RWPE1 (cell line): ENCODE data around the gene NAIF1.

ENCODE experiments used
- CTCF ChIA-PET: fragments of 350-600 bp; sonication (Branson Sonifier 250); formaldehyde crosslinking; extraction: SDS; loops from one replicate; lab custom pipeline; 2021; lab: Yijun Ruan, JAX
- POLR2A ChIA-PET: fragments of 400-600 bp; formaldehyde crosslinking; extraction: SDS; loops from one replicate; lab custom pipeline; 2020; ENCODE audit warnings: antibody characterized with exemption; ENCODE audit not compliant: low non-redundant PET; lab: Yijun Ruan, JAX
- DNase-seq: peaks from one replicate; pipeline ENCODE4 v3.0.0; 2012; ENCODE audit warnings: low spot score
- H3K27ac ChIP-seq: fragments of 450-650 bp; 2 replicates; pipeline ENCODE4 v1.5.1; 2017
- TF ChIP-seq, protein P1 (sequence below): fragments of 450-650 bp; conservative IDR thresholded peaks from 2 replicates; pipeline ENCODE4 v1.5.1; 2017; ENCODE audit warnings: low read depth, mild to moderate bottlenecking

The NAIF1 gene

DNA sequence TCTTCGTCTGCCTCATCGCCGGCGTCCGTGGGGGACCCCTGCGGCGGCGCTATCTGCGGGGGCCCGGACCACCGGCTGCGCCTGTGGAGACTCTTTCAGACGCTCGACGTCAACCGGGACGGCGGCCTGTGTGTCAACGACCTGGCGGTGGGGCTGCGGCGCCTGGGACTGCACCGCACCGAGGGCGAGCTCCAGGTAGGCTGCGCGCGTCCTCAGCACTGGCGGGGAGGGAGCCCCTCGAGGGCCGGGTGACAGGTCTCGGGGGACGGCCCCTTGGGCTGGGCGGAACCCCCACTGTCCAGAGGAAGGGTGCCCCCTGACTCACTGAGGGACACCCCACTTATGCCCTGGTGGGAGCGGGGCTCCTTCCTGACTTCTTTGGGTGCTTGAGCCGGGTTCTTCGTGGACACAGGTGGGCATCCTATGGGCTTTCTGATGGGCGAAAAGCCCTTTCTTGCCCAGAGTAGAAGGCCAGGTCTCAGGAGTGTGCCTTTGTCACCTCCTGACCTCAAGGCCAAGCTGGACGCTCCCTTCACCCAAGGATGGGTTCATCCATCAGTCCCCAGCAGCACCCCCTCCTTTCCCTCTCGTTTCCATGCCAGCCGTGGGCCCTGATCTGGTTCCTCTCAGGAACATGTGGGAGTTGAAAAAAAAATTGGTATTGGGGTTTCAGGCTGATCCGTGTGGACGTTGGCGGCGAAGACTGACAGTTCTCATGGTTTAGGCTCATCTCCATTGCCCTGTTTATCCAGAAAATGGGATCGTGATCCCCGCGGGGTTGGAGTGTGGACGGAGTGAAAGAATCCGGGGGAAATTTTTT lies 1.5 kb upstream of the NAIF1 start:
- TF ChIP-seq, protein P1, sequence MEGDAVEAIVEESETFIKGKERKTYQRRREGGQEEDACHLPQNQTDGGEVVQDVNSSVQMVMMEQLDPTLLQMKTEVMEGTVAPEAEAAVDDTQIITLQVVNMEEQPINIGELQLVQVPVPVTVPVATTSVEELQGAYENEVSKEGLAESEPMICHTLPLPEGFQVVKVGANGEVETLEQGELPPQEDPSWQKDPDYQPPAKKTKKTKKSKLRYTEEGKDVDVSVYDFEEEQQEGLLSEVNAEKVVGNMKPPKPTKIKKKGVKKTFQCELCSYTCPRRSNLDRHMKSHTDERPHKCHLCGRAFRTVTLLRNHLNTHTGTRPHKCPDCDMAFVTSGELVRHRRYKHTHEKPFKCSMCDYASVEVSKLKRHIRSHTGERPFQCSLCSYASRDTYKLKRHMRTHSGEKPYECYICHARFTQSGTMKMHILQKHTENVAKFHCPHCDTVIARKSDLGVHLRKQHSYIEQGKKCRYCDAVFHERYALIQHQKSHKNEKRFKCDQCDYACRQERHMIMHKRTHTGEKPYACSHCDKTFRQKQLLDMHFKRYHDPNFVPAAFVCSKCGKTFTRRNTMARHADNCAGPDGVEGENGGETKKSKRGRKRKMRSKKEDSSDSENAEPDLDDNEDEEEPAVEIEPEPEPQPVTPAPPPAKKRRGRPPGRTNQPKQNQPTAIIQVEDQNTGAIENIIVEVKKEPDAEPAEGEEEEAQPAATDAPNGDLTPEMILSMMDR, result no peak
- POLR2A ChIA-PET, result interaction anchor here (0.6 to 1.5 kb wide), 3 partner anchors 12 to 20 kb away, joined by 3 to 5 read pairs (median 4); no protein-coding TSS in a partner anchor
- CTCF ChIA-PET, result interaction anchor here (0.5 to 0.6 kb wide), 3 partner anchors 49 to 1090 kb away, joined by 3 to 6 read pairs (median 3); no protein-coding TSS in a partner anchor
- DNase-seq, result no peak
- H3K27ac ChIP-seq, result peak overlapping the region; percentile 92

GRCh38 chr9:128067645-128068385 lies 695 bp upstream of the NAIF1 start, which contains the start of gene SLC25A25:
TSS of gene SLC25A25 (plus strand) at chr9:128068232. CDS start at chr9:128068320, 88 bp downstream.
- DNase-seq, result peak; percentile 100

DNA sequence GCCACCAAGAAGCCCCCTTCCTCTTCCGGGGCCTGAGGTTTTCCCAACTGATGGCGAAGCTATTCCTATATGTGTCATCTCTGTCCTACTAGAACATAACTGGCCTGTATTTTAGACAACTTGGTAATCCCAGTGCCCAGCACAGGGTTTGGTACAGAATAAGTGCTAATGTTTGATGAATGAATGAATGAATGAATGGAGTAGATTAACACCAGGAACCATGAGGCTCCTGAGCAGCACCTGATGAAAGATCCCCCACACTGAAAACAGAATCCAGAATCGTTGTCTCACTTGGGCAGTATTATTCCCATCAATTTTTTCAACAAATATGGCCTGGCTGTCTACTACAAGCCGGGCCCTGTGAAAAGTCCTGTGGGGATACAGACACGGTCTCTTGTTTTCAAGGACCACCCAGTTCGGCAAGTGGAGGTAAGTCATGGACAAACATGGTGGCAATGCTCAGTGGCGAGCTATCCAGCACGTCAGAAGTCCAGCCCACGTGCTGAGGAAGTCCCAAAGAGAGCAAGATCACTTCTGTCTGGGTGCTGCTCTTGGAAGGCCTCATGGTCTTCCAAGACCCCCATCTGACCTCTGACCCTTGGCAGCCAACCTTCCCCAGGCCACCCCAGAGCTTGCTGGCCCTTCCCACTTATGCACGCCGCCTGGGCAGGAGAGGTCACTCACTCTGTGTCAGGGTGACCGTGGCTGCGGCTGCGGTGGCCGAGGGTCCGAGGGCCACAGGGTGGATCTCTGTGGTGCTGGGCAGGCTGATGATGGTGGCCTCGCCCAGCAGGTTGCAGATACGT lies 1.0 kb downstream of the NAIF1 start:
- ChIA-PET CTCF (no interaction called here), POLR2A (interaction anchor here (0.6 to 1.5 kb wide), 3 partner anchors 10 to 134 kb away, joined by 3 to 13 read pairs (median 5); no protein-coding TSS in a partner anchor)
- DNase-seq, result no peak
- TF ChIP-seq, protein P1, result no peak
- peak overlapping the region; percentile 92 for H3K27ac ChIP-seq

More at GRCh38 chr9:128067645-128068385, 695 bp upstream of the NAIF1 start, which contains the start of gene SLC25A25:
- TF ChIP-seq, protein P1, result no peak
- H3K27ac ChIP-seq, result peak within 1 kb of the TSS; percentile 92
- ChIA-PET CTCF (interaction anchor here (0.6 to 0.9 kb wide), 3 partner anchors 50 to 1089 kb away, joined by 3 to 6 read pairs (median 6); no protein-coding TSS in a partner anchor), POLR2A (interaction anchor here (0.6 to 1.5 kb wide), 3 partner anchors 19 to 26 kb away, joined by 3 to 5 read pairs (median 4); no protein-coding TSS in a partner anchor)

DNA sequence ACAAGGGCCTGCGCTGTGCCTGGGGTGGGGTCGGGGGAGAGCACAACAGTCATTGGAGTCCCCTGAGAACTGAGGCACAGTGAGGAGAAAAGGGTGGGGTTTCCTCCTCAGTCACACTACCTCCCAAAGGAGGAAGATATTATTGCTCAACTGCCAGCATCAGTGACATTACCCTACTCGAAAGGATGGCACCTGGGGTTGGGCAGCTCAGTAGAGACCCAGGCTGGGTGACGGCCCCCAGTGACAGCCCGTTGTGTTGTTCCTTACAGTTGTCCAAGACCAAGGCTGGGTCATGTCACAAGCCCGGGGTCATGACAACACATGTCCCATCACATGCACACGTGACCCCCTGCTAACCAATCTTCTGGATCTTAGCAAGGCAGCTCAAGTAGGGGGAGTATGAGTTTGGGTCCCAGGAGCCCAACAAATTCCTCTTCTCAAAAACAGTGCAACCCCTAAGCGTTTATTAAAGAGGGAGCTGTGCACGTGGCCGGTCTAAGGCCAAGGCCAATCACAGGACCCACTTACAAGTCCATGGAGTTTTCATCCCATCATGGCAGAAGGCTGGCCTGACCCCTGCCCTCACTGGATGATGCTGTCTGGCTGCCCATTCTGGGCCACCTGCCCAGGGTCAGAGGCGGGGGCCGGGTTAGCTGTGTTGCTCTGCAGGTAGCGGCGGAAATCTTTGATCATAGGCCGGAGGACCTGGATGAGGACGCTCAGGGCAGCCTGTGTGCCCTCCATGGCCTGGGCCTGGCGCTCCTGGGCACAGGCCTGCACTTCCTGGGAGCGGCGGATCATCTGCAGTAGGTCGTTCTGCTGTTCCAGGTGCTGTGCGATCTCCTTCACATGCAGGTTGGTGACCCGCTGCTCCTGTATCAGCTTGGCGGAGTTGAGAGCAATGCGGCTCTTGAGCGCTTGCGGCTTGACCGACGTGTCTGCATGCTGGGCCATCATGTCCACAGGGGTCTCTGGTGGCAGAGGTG lies 4.0 kb downstream of the NAIF1 start:
- H3K27ac ChIP-seq, result peak overlapping the region; percentile 2; the same call in 1 of the 2 replicates
- TF ChIP-seq, protein P1, result no peak
- POLR2A ChIA-PET, result interaction anchor here (0.6 kb wide), 1 partner anchor 29 kb away, joined by 3 read pairs; no protein-coding TSS in a partner anchor
- CTCF ChIA-PET, result interaction anchor here (1.1 to 1.5 kb wide), 2 partner anchors 28 to 55 kb away, joined by 4 to 5 read pairs; no protein-coding TSS in a partner anchor
- no peak for DNase-seq

GRCh38 chr9:128062279-128062678 lies 4.8 kb downstream of the NAIF1 start:
- peak overlapping the region; percentile 2; the same call in 1 of the 2 replicates for H3K27ac ChIP-seq
- CTCF ChIA-PET, result interaction anchor here (1.1 to 1.5 kb wide), 2 partner anchors 27 to 56 kb away, joined by 4 to 5 read pairs; no protein-coding TSS in a partner anchor
- DNase-seq, result no peak
- POLR2A ChIA-PET, result no interaction called here
- TF ChIP-seq, protein P1, result no peak
